GM12874 (cell line): ENCODE measurements around the gene THSD7A.

Experiments
- CTCF ChIP-seq: IDR thresholded peaks from 2 replicates; pipeline ENCODE4 v1.5.1; 2011; ENCODE audit warnings: low read depth, mild to moderate bottlenecking, control low read depth, low read length, moderate library complexity; ENCODE audit not compliant: insufficient read depth

THSD7A gene

GRCh38 chr7:11449316-11449715 is 382.7 kb downstream of the THSD7A start:
- no peak for TF ChIP-seq CTCF

GRCh38 chr7:11448323-11448722 is 383.7 kb downstream of the THSD7A start:
- no peak for TF ChIP-seq CTCF

GRCh38 chr7:11447106-11447505 is 384.9 kb downstream of the THSD7A start:
- TF ChIP-seq CTCF, result no peak

- no peak for TF ChIP-seq CTCF
These were observed 394.0 kb downstream of the THSD7A start for GRCh38 chr7:11437994-11438393.

- no peak for TF ChIP-seq CTCF
These were observed 395.0 kb downstream of the THSD7A start for GRCh38 chr7:11436773-11437524.

- TF ChIP-seq CTCF, result no peak
These were observed 395.7 kb downstream of the THSD7A start for GRCh38 chr7:11436316-11436715.

GRCh38 chr7:11434366-11434765 is 397.6 kb downstream of the THSD7A start:
- TF ChIP-seq CTCF, result no peak
